Thyroid gland (tissue), 4 donors: Measurements from ENCODE around the gene LRCH1.

Source experiments
- CTCF ChIP-seq, 6 experiments: fragments of 200-600 bp in 3 of 6; fragments of 450-650 bp in 3 of 6; sonication (generic) in 3 of 6; IDR thresholded peaks; one replicate each; pipeline ENCODE4 v1.5.1; 2016 to 2019; ENCODE audit warnings: antibody characterized with exemption in 6 of 6, mild to moderate bottlenecking in 2 of 6, inconsistent platforms in 1 of 6, moderate library complexity in 1 of 6
- POLR2A ChIP-seq, 2 donors: fragments of 450-650 bp; IDR thresholded peaks; one replicate each; pipeline ENCODE4 v1.6.1; 2017; ENCODE audit warnings: antibody characterized with exemption in 2 of 2, mild to moderate bottlenecking in 2 of 2, moderate library complexity in 1 of 2

GRCh38 chr13:46561286-46561685 lies 8.3 kb downstream of the LRCH1 start:
- TF ChIP-seq CTCF (IDR thresholded peaks at IDR 0.05) (no peak), POLR2A (IDR thresholded peaks at IDR 0.05) (no peak)
